ENCODE results near the gene TBC1D7.
A peak's percentile ranks its signal among the peaks of the same experiment; 100 is the strongest.

The TBC1D7 gene

GRCh38 chr6:13261464-13261994 lies 66.8 kb downstream of the TBC1D7 start:
- peak overlapping the region; percentile 92 for H3K27ac ChIP-seq (ENCODE audit: low read depth, low read length)
- H3K9me3 ChIP-seq (ENCODE audit: control insufficient read depth, insufficient read depth, low read length): no peaks in the 10 kb centered on the region; the same call in 1 of the 2 replicates
- no peaks in the 10 kb centered on the region for H3K9me2 ChIP-seq (replicated peaks; ENCODE audit: control insufficient read depth, low read length)
- H3K36me3 ChIP-seq (ENCODE audit: control insufficient read depth, low read length): no peaks in the 10 kb centered on the region
- H3K79me2 ChIP-seq (ENCODE audit: control insufficient read depth, low read length): no peaks in the 10 kb centered on the region
- H3K27me3 ChIP-seq (ENCODE audit: control insufficient read depth, low read length): no peaks in the 10 kb centered on the region
- TF ChIP-seq CTCF (IDR thresholded peaks at IDR 0.05; ENCODE audit: low read depth, low read length, poor library complexity, severe bottlenecking): no peak
- TF ChIP-seq EZH2phosphoT487 (IDR thresholded peaks at IDR 0.05; ENCODE audit: borderline replicate concordance, low read length): no peak
- no peaks in the 10 kb centered on the region for H4K20me1 ChIP-seq (ENCODE audit: control insufficient read depth, insufficient read depth, low read depth, low read length)
- H3K4me2 ChIP-seq (ENCODE audit: low read length): peak overlapping the region; percentile 81
- H3F3A ChIP-seq (ENCODE audit: control insufficient read depth, insufficient read depth): peaks cover 15% of the 10 kb centered on the region
- peak overlapping the region; percentile 57 for H3K4me3 ChIP-seq (ENCODE audit: low read length)
- H3K4me1 ChIP-seq (ENCODE audit: control insufficient read depth, low read length): peaks cover 75% of the 10 kb centered on the region

DNA sequence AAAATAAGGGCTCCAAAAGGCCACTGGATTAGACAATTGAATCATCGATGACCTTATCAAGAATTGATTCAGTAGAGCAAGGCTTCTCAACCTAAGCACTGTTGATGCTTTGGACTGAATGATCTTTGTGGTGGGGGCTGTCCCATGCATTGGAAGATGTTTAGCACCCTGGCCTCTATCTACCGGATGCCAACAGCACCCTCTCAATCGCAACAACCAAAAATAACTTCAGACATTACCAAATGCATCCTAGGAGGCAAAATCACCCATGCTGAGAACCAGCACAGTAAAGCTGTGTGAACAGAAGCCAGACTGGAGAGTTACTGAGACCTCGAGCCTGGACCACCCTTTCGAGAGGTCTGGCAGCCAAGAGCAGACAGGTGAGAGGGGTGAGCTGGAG lies 67.5 kb downstream of the TBC1D7 start:
- no peaks in the 10 kb centered on the region for H4K20me1 ChIP-seq (ENCODE audit: control insufficient read depth, insufficient read depth, low read depth, low read length)
- H3K79me2 ChIP-seq (ENCODE audit: control insufficient read depth, low read length): no peaks in the 10 kb centered on the region
- H3K27ac ChIP-seq (ENCODE audit: low read depth, low read length): peak overlapping the region; percentile 92
- no peaks in the 10 kb centered on the region for H3K9me2 ChIP-seq (replicated peaks; ENCODE audit: control insufficient read depth, low read length)
- TF ChIP-seq CTCF (IDR thresholded peaks at IDR 0.05; ENCODE audit: low read depth, low read length, poor library complexity, severe bottlenecking): no peak
- no peak for TF ChIP-seq EZH2phosphoT487 (IDR thresholded peaks at IDR 0.05; ENCODE audit: borderline replicate concordance, low read length)
- H3K27me3 ChIP-seq (ENCODE audit: control insufficient read depth, low read length): no peaks in the 10 kb centered on the region
- peaks cover 6% of the 10 kb centered on the region; the same call in 1 of the 2 replicates for H3K9me3 ChIP-seq (ENCODE audit: control insufficient read depth, insufficient read depth, low read length)
- H3F3A ChIP-seq (ENCODE audit: control insufficient read depth, insufficient read depth): peaks cover 15% of the 10 kb centered on the region
- peak overlapping the region; percentile 57 for H3K4me3 ChIP-seq (ENCODE audit: low read length)
- peaks cover 82% of the 10 kb centered on the region for H3K4me1 ChIP-seq (ENCODE audit: control insufficient read depth, low read length)
- H3K36me3 ChIP-seq (ENCODE audit: control insufficient read depth, low read length): no peaks in the 10 kb centered on the region
- H3K4me2 ChIP-seq (ENCODE audit: low read length): peak overlapping the region; percentile 81

- H3K79me2 ChIP-seq (ENCODE audit: control insufficient read depth, low read length): no peaks in the 10 kb centered on the region
- TF ChIP-seq EZH2phosphoT487 (IDR thresholded peaks at IDR 0.05; ENCODE audit: borderline replicate concordance, low read length): no peak
- TF ChIP-seq CTCF (IDR thresholded peaks at IDR 0.05; ENCODE audit: low read depth, low read length, poor library complexity, severe bottlenecking): no peak
- peak overlapping the region; percentile 81 for H3K4me2 ChIP-seq (ENCODE audit: low read length)
- no peaks in the 10 kb centered on the region for H4K20me1 ChIP-seq (ENCODE audit: control insufficient read depth, insufficient read depth, low read depth, low read length)
- H3K27me3 ChIP-seq (ENCODE audit: control insufficient read depth, low read length): no peaks in the 10 kb centered on the region
- H3K4me1 ChIP-seq (ENCODE audit: control insufficient read depth, low read length): peaks cover 84% of the 10 kb centered on the region
- no peaks in the 10 kb centered on the region for H3K9me2 ChIP-seq (replicated peaks; ENCODE audit: control insufficient read depth, low read length)
- H3K36me3 ChIP-seq (ENCODE audit: control insufficient read depth, low read length): no peaks in the 10 kb centered on the region
- H3K4me3 ChIP-seq (ENCODE audit: low read length): peak overlapping the region; percentile 57
- H3K9me3 ChIP-seq (ENCODE audit: control insufficient read depth, insufficient read depth, low read length): peaks cover 11% of the 10 kb centered on the region
- peak overlapping the region; percentile 92 for H3K27ac ChIP-seq (ENCODE audit: low read depth, low read length)
- peaks cover 15% of the 10 kb centered on the region for H3F3A ChIP-seq (ENCODE audit: control insufficient read depth, insufficient read depth)
Observed at GRCh38 chr6:13260101-13260598, 68.2 kb downstream of the TBC1D7 start.

Measured in DOHH2 (cell line).